ELF-1 (cell line): Measurements from ENCODE around the gene RFC1.
"Not testable (repeated sequence)": the region's sequence is repeated elsewhere in the genome, so short reads cannot be mapped to it uniquely, and the experiment has no call there.

ENCODE experiments used
- DNase-seq: peaks from one replicate; pipeline ENCODE4 v3.0.0-alpha.2; 2016; ENCODE audit warnings: low read depth, low spot score

Gene RFC1

GRCh38 chr4:39365830-39366771 is at the start of gene RFC1:
Gene RFC1, minus strand, starts transcription at chr4:39366362. Its CDS starts 121 bp downstream, at chr4:39366241.
- peak; percentile 97 for DNase-seq

GRCh38 chr4:39415678-39416283 is 49.6 kb upstream of the RFC1 start:
- DNase-seq = no peak

GRCh38 chr4:39411561-39411960 is 45.4 kb upstream of the RFC1 start:
- not testable (repeated sequence) for DNase-seq

GRCh38 chr4:39410415-39410814 is 44.3 kb upstream of the RFC1 start:
- DNase-seq = no peak

GRCh38 chr4:39407584-39407885 is 41.4 kb upstream of the RFC1 start:
- DNase-seq = no peak

- DNase-seq = no peak
Measured at GRCh38 chr4:39406763-39407583, 40.8 kb upstream of the RFC1 start, which contains the start of gene KLB. Gene KLB, plus strand, starts transcription at chr4:39406930. Its CDS starts 20 bp downstream, at chr4:39406950.

GRCh38 chr4:39401640-39402039 is 35.5 kb upstream of the RFC1 start:
- DNase-seq = not testable (repeated sequence)

GRCh38 chr4:39394706-39395105 is 28.5 kb upstream of the RFC1 start:
- DNase-seq = no peak

GRCh38 chr4:39390603-39391002 is 24.4 kb upstream of the RFC1 start:
- DNase-seq = no peak

GRCh38 chr4:39384563-39384962 is 18.4 kb upstream of the RFC1 start:
- DNase-seq = peak; percentile 66

- no peak for DNase-seq
Measured at GRCh38 chr4:39383690-39384089, 17.5 kb upstream of the RFC1 start.

- DNase-seq = no peak
Measured at GRCh38 chr4:39375478-39375877, 9.3 kb upstream of the RFC1 start.

GRCh38 chr4:39371209-39371608 is 5.0 kb upstream of the RFC1 start:
- DNase-seq = not testable (repeated sequence)

GRCh38 chr4:39369301-39369700 is 3.1 kb upstream of the RFC1 start:
- no peak for DNase-seq

- DNase-seq = no peak
Measured at GRCh38 chr4:39367166-39367565, 1.0 kb upstream of the RFC1 start.

- no peak for DNase-seq
Measured at GRCh38 chr4:39365360-39365759, 802 bp downstream of the RFC1 start.

- no peak for DNase-seq
Measured at GRCh38 chr4:39363773-39364393, 2.3 kb downstream of the RFC1 start.

- DNase-seq = no peak
Measured at GRCh38 chr4:39362827-39363226, 3.3 kb downstream of the RFC1 start.

GRCh38 chr4:39360611-39361010 is 5.6 kb downstream of the RFC1 start:
- not testable (repeated sequence) for DNase-seq

- DNase-seq = no peak
Measured at GRCh38 chr4:39357002-39357401, 9.2 kb downstream of the RFC1 start.

GRCh38 chr4:39354254-39354552 is 12.0 kb downstream of the RFC1 start:
- no peak for DNase-seq
